Astrocyte (in vitro differentiated cells and primary cell): ENCODE data around the gene KLK1. TPM values are rescaled to one million over a fixed set of nuclear protein-coding genes. Genes with fewer than 3 reads are reported as not detected.
"Not testable (repeated sequence)": the region's sequence is repeated elsewhere in the genome, so short reads cannot be mapped to it uniquely, and the experiment has no call there.

ENCODE experiments used
- DNase-seq: peaks from one replicate; pipeline ENCODE4 v3.0.0-alpha.2; 2010; ENCODE audit warnings: low read depth
- FAIRE-seq: peaks from 2 replicates; lab custom pipeline; 2011; peaks lifted over from hg19 to GRCh38; lab: Jason Lieb, UNC
- H2AFZ ChIP-seq: 2 replicates; pipeline ENCODE4 v1.6.0; 2012; ENCODE audit warnings: low read depth, low read length, inconsistent platforms
- H3K27ac ChIP-seq: 2 replicates; pipeline ENCODE4 v1.5.1; 2011; ENCODE audit warnings: low read depth, low read length, inconsistent platforms
- H3K27me3 ChIP-seq: 2 replicates; pipeline ENCODE4 v1.6.0; 2011; ENCODE audit warnings: low read length, inconsistent platforms; ENCODE audit not compliant: insufficient read depth
- H3K36me3 ChIP-seq: 2 replicates; pipeline ENCODE4 v1.5.1; 2011; ENCODE audit warnings: low read length, inconsistent platforms; ENCODE audit not compliant: insufficient read depth
- H3K4me1 ChIP-seq: 2 replicates; pipeline ENCODE4 v1.5.1; 2011; ENCODE audit warnings: low read length, inconsistent platforms; ENCODE audit not compliant: insufficient read depth
- H3K4me2 ChIP-seq: 2 replicates; pipeline ENCODE4 v1.6.0; 2012; ENCODE audit warnings: low read length, inconsistent platforms
- H3K4me3 ChIP-seq: 2 replicates; pipeline ENCODE4 v1.5.1; 2011; ENCODE audit warnings: low read depth, mild to moderate bottlenecking, low read length, inconsistent platforms; ENCODE audit not compliant: insufficient read depth
- H3K79me2 ChIP-seq: 2 replicates; pipeline ENCODE4 v1.6.0; 2012; ENCODE audit warnings: mild to moderate bottlenecking, low read length, inconsistent platforms; ENCODE audit not compliant: insufficient read depth
- H3K9ac ChIP-seq: 2 replicates; pipeline ENCODE4 v1.6.0; 2012; ENCODE audit warnings: mild to moderate bottlenecking, low read length, inconsistent platforms
- H3K9me3 ChIP-seq: 2 replicates; pipeline ENCODE4 v1.5.1; 2012; ENCODE audit warnings: low read depth, mild to moderate bottlenecking, low read length, inconsistent platforms; ENCODE audit not compliant: insufficient read depth
- H4K20me1 ChIP-seq: 2 replicates; pipeline ENCODE4 v1.6.0; 2012; ENCODE audit warnings: low read length, inconsistent platforms; ENCODE audit not compliant: insufficient read depth
- H3K27ac Mint-ChIP-seq: one replicate; pipeline ENCODE4 v1.8.0; 2021; ENCODE audit warnings: mild to moderate bottlenecking, mixed read lengths; ENCODE audit not compliant: unreplicated experiment
- H3K27me3 Mint-ChIP-seq: one replicate; pipeline ENCODE4 v1.8.0; 2021; ENCODE audit warnings: low read depth, mixed read lengths; ENCODE audit not compliant: unreplicated experiment
- H3K36me3 Mint-ChIP-seq: one replicate; pipeline ENCODE4 v1.8.0; 2021; ENCODE audit warnings: low read depth, mixed read lengths; ENCODE audit not compliant: unreplicated experiment
- H3K4me1 Mint-ChIP-seq: one replicate; pipeline ENCODE4 v1.8.0; 2021; ENCODE audit warnings: low read depth, mixed read lengths; ENCODE audit not compliant: unreplicated experiment
- H3K4me3 Mint-ChIP-seq: one replicate; pipeline ENCODE4 v1.8.0; 2021; ENCODE audit warnings: mild to moderate bottlenecking, moderate library complexity, mixed read lengths; ENCODE audit not compliant: unreplicated experiment
- H3K9me3 Mint-ChIP-seq: one replicate; pipeline ENCODE4 v1.8.0; 2021; ENCODE audit warnings: mild to moderate bottlenecking, mixed read lengths; ENCODE audit not compliant: unreplicated experiment
- CTCF ChIP-seq: IDR thresholded peaks from 2 replicates; pipeline ENCODE4 v1.5.1; 2011; ENCODE audit warnings: low read depth, mild to moderate bottlenecking, inconsistent platforms, low read length, moderate library complexity; ENCODE audit not compliant: insufficient read depth
- EZH2 ChIP-seq: IDR thresholded peaks from 2 replicates; pipeline ENCODE4 v1.6.1; 2012; ENCODE audit warnings: mild to moderate bottlenecking, low read length, inconsistent platforms; ENCODE audit not compliant: insufficient read depth
- total RNA-seq: library from RNA; stranded (reverse); gene quantifications from 2 replicates; pipeline ENCODE4 v1.2.1, GENCODE V29; 2021

Gene KLK1
- total RNA-seq, 1 donor from 2014 or later: not detected

GRCh38 chr19:50777830-50778303, 45.7 kb downstream of the KLK1 start:
- Mint-ChIP-seq H3K36me3 (no peaks in the 10 kb centered on the region), H3K27ac (no peak overlapping the region), H3K4me3 (no peak overlapping the region), H3K27me3 (no peaks in the 10 kb centered on the region), H3K4me1 (no peaks in the 10 kb centered on the region), H3K9me3 (peaks cover 12% of the 10 kb centered on the region)
- Histone ChIP-seq H4K20me1 (no peaks in the 10 kb centered on the region), H3K4me1 (no peaks in the 10 kb centered on the region), H3K9ac (no peak overlapping the region), H3K4me3 (no peak overlapping the region), H3K36me3 (no peaks in the 10 kb centered on the region), H3K9me3 (no peaks in the 10 kb centered on the region), H2AFZ (no peak overlapping the region), H3K27me3 (peaks cover 31% of the 10 kb centered on the region), H3K79me2 (no peaks in the 10 kb centered on the region), H3K4me2 (no peak overlapping the region), H3K27ac (no peak overlapping the region)
- FAIRE-seq: no peak
- DNase-seq: no peak
- no peak for TF ChIP-seq EZH2
- TF ChIP-seq CTCF: no peak

GRCh38 chr19:50777261-50777660, 46.3 kb downstream of the KLK1 start:
- H3K36me3 Mint-ChIP-seq: no peaks in the 10 kb centered on the region
- no peak overlapping the region for H3K9ac ChIP-seq
- H3K4me1 ChIP-seq: no peaks in the 10 kb centered on the region
- DNase-seq (no peak), FAIRE-seq (no peak)
- no peak overlapping the region for H3K27ac Mint-ChIP-seq
- peaks cover 12% of the 10 kb centered on the region for H3K9me3 Mint-ChIP-seq
- H3K4me2 ChIP-seq: no peak overlapping the region
- no peaks in the 10 kb centered on the region for H3K79me2 ChIP-seq
- no peak for TF ChIP-seq EZH2
- no peak for TF ChIP-seq CTCF
- H3K4me3 Mint-ChIP-seq: no peak overlapping the region
- no peak overlapping the region for H3K27ac ChIP-seq
- H4K20me1 ChIP-seq: no peaks in the 10 kb centered on the region
- no peaks in the 10 kb centered on the region for H3K9me3 ChIP-seq
- H2AFZ ChIP-seq: no peak overlapping the region
- H3K36me3 ChIP-seq: no peaks in the 10 kb centered on the region
- H3K4me1 Mint-ChIP-seq: no peaks in the 10 kb centered on the region
- no peak overlapping the region for H3K4me3 ChIP-seq
- no peaks in the 10 kb centered on the region for H3K27me3 Mint-ChIP-seq
- H3K27me3 ChIP-seq: peaks cover 29% of the 10 kb centered on the region

DNA sequence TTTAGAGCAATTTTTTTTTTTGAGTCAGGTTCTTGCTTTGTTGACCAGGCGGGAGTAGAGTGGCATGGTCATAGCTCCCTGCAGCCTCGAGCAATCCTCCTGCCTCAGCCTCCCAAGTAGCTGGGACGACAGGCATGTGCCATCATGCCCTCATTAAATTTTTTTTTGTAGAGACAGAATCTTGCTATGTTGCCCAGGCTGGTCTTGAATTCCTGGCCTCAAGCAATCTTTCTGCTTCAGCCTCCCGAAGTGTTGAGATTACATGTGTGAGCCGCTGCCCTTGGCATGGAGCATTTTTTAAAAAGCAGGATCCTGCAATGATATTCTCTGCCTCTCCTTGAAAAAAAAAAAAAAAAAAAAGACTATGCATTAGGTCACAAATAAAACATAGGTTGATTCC, 47.5 kb downstream of the KLK1 start:
- no peak overlapping the region for H3K27ac ChIP-seq
- FAIRE-seq: no peak
- H3K4me1 Mint-ChIP-seq: no peaks in the 10 kb centered on the region
- no peaks in the 10 kb centered on the region for H3K4me1 ChIP-seq
- H3K79me2 ChIP-seq: no peaks in the 10 kb centered on the region
- no peaks in the 10 kb centered on the region for H3K36me3 Mint-ChIP-seq
- no peaks in the 10 kb centered on the region for H3K36me3 ChIP-seq
- no peak for DNase-seq
- peaks cover 12% of the 10 kb centered on the region for H3K9me3 Mint-ChIP-seq
- no peak overlapping the region for H3K4me3 Mint-ChIP-seq
- no peak overlapping the region for H3K9ac ChIP-seq
- H2AFZ ChIP-seq: no peak overlapping the region
- no peak overlapping the region for H3K27ac Mint-ChIP-seq
- H4K20me1 ChIP-seq: no peaks in the 10 kb centered on the region
- no peak for TF ChIP-seq EZH2
- TF ChIP-seq CTCF: no peak
- no peaks in the 10 kb centered on the region for H3K27me3 Mint-ChIP-seq
- H3K4me2 ChIP-seq: no peak overlapping the region
- no peak overlapping the region for H3K4me3 ChIP-seq
- no peaks in the 10 kb centered on the region for H3K9me3 ChIP-seq
- H3K27me3 ChIP-seq: peaks cover 29% of the 10 kb centered on the region

DNA sequence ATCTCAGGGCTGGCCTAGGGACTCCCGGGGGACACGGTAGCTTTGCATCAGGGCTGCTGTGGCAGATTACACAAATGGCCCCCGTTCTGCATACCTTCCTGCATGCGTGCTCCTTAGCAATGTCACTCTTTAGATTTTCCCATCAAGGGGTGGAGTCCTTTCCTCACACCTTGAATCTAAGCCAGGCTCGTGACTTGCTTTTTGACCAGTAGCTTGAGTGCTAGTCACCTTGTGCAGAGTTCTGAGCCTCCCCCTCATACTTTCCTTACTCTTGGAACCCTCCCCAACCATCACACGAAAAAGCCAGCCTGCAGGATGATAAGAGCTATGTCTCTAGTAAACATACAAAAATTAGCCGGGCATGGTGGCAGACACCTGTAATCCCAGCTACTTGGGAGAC, 50.1 kb downstream of the KLK1 start:
- not testable (repeated sequence) for H3K4me2 ChIP-seq, H3K27me3 Mint-ChIP-seq, H3K4me1 ChIP-seq, H3K9ac ChIP-seq, H4K20me1 ChIP-seq, H3K4me1 Mint-ChIP-seq, H3K36me3 ChIP-seq, H3K27ac Mint-ChIP-seq, H3K9me3 Mint-ChIP-seq, DNase-seq, H3K27ac ChIP-seq, FAIRE-seq, H3K27me3 ChIP-seq, H3K9me3 ChIP-seq, H2AFZ ChIP-seq, H3K79me2 ChIP-seq, H3K4me3 Mint-ChIP-seq, H3K36me3 Mint-ChIP-seq, H3K4me3 ChIP-seq
